Fibroblast of villous mesenchyme (primary cell): Measurements from ENCODE around the gene SPART. TPM values are rescaled to one million over a fixed set of nuclear protein-coding genes. Genes with fewer than 3 reads are reported as not detected.
"Not testable (repeated sequence)": the region's sequence is repeated elsewhere in the genome, so short reads cannot be mapped to it uniquely, and the experiment has no call there.

ENCODE experiments used
- DNase-seq: peaks from one replicate; pipeline ENCODE4 v3.0.0-alpha.2; 2010; ENCODE audit warnings: low read depth
- H3K4me3 ChIP-seq: 2 replicates; pipeline ENCODE4 v1.5.1; 2011; ENCODE audit warnings: low read depth, mild to moderate bottlenecking, low read length
- total RNA-seq: library from RNA; depleted of rRNA; stranded (reverse); fragments of >200 nt; gene quantifications from 2 replicates; pipeline ENCODE4 v1.2.3, GENCODE V29; 2012
- TF ChIP-seq, protein P1 (sequence below): IDR thresholded peaks from 2 replicates; pipeline ENCODE4 v1.5.1; 2012; ENCODE audit warnings: low read depth, mild to moderate bottlenecking, low read length; ENCODE audit not compliant: insufficient read depth

The SPART gene
- total RNA-seq, 1 donor, result 106 TPM

DNA sequence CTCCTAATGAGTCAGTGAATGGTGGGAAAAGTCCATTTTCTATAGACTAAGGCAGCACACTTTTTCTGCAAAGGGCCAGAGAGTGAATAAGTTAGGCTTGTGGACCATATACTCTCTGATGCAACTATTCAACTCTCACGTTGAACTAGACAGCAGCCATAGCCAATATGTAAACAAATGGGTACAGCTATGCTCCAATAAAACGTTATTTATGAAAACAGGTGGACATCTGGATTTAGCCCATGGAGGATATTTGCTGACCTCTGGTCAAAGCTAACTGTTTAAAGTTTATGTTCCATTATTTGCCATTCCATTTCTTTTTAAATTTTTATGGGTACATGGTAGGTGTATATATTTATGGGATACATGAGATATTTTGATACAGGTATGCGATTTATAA, 43.9 kb downstream of the SPART start:
- H3K4me3 ChIP-seq, result no peak overlapping the region
- TF ChIP-seq, protein P1, sequence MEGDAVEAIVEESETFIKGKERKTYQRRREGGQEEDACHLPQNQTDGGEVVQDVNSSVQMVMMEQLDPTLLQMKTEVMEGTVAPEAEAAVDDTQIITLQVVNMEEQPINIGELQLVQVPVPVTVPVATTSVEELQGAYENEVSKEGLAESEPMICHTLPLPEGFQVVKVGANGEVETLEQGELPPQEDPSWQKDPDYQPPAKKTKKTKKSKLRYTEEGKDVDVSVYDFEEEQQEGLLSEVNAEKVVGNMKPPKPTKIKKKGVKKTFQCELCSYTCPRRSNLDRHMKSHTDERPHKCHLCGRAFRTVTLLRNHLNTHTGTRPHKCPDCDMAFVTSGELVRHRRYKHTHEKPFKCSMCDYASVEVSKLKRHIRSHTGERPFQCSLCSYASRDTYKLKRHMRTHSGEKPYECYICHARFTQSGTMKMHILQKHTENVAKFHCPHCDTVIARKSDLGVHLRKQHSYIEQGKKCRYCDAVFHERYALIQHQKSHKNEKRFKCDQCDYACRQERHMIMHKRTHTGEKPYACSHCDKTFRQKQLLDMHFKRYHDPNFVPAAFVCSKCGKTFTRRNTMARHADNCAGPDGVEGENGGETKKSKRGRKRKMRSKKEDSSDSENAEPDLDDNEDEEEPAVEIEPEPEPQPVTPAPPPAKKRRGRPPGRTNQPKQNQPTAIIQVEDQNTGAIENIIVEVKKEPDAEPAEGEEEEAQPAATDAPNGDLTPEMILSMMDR, result no peak
- DNase-seq, result no peak

DNA sequence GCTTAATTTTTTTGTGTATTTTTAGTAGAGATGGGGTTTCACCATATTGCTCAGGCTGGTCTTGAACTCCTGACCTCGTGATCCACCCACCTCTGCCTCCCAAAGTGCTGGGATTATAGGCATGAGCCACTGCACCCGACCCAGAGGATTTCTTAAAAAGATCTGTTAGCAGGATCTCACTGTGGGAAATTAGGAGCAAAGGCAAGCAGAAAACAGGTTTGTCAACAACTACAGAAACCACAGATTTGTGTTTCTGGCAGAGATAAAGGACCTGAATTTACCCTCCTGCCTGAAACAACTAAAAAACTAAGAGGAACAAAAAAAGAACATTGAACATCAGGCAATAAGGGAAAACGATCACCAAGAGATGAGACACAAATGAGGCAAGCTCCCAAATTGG, 46.7 kb downstream of the SPART start:
- not testable (repeated sequence) for DNase-seq, H3K4me3 ChIP-seq

DNA sequence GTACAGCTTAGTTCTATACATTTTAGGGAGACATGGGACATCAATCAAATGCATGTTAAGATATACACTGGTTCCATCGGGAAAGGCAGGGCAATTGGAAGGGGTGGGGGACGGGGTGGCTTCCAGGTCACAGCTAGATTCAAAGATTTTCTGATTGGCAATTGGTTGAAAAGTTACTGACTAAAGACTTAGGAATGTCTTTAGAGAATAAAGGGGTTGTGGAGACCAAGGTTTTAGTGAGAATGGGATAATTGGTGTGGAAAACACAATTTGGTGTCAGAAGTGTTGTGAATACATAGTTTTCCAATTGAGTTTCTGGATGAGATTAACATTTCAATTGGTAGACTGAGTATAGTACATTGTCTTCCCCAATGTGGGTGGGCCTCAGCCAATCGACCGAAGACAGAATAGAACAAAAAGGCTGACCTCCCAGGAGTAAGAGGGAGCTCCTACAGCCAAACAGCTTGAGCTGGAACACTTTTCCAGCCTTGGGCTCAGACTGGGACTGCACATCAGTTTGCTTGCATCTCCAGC, 47.6 kb downstream of the SPART start:
- no peak overlapping the region for H3K4me3 ChIP-seq
- TF ChIP-seq, protein P1, result no peak
- DNase-seq, result no peak

DNA sequence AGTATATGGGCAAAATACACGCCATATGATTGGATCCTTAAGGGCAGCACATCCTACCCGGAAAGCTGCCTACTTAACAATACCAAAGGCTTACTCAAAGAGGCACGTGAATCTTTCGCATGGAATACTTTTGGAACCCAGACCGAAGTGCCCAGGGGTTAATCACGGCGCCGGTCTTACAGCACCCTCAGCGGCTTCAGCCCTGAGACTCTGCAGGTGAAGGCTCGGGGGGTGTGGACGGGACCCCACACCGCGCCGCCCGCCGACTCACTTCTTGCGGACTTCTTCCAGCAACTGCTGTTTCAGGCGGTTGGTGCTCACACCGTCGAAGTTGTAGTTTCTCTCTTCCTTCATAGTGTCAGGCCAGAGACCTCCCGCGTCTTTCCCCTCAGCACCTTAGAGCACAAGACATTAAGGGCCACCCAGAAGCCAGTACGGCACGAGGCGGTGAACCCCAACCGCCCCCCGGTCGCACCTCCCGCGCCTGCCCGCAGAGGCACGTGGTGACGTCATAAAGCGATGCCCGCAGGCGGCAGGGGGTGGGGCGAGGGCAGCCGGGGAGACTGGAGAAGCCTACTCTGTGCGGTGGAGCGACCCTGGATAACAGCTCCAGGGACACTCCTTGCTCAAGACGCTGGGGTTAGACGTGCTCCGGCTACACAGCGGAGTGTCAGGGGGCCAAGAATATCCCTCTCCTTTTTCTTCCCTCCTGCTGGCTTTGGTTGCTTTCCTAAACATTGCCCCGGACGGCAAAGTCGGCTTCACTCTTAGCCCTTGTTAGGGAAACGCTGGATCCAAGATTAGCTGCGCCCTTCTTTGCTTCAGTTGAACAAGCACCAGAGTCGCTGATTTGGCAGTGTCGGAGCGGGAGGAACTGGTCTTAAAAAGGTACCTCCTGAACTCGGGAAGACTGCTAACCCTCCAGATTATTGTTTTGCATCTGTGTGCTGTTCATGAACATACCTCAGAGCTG, 48.5 kb downstream of the SPART start, which contains the start of gene CCDC169:
CCDC169 (minus strand) TSS at position 449 of the 973 bp plus-strand sequence; CDS start at position 354, 95 bp downstream.
- H3K4me3 ChIP-seq, result peak within 1 kb of the TSS; percentile 73
- DNase-seq, result peak; percentile 67
- TF ChIP-seq, protein P1, result no peak

DNA sequence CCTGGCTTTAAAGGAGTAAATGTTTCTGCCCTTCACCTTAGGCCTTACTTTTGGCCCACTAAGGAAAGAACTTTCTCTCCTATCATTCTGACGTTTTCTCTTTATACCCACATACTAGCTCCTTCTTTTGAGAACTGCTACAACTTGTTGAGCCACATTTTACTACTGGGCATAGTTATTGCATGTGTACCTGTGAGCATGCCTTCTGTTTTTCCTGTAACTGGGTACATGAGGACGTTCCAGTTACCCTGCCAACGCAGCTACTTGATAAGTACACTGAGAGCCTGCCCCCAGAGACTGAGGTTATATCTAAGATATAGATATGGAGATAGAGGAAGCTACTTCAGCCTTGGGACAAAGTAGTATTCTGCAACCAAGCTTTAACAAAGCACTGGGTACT, 52.1 kb downstream of the SPART start:
- no peak for DNase-seq
- TF ChIP-seq, protein P1, result no peak
- H3K4me3 ChIP-seq, result no peak overlapping the region

DNA sequence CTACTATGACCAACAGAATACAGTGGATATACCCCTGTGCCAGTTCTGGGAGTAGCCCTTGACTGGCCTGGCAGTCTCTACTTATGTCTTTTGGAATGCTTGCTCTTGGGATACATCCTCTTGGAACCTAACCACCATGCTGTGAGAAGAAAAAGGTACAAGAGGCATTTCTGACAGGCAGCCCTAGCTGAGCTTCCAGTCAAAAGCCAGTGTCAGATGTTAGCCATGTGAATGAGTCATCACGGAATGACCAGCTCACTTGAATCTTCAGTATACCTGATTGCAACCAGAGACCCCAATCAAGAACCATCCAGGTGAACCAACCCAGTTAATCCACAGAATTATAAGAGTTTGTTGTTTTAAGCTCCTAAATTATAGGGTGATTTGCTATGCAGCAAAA, 52.7 kb downstream of the SPART start:
- H3K4me3 ChIP-seq, result no peak overlapping the region
- no peak for DNase-seq
- TF ChIP-seq, protein P1, result no peak

DNA sequence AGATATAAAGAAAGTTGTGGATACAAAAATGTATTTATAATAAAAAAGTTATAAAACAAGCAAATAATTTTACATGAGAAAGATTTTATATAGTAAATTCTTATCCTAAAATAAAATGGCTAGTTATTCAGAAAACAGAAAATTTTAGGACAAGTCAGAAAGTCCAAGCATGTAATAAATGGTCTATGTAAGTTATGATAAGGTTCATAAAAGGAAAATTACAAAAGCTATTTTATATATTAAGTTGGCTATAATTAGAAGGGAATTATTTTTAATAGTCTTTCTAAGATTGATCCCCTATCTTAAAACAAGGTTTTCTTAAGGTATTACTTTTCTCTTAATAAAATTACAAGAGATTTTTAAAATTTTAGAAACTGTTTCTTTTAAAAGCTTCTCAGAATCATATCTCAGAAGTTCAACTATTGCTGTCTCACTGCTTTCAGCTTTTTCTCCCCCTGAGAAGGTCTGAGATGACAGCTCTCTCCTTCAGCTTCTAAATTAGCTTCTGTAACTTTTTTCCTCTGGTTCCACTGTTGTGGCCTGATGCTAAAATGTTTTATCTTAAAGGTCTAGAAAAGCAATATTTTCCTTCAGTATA, 57.3 kb downstream of the SPART start:
- TF ChIP-seq, protein P1, result no peak
- no peak overlapping the region for H3K4me3 ChIP-seq
- DNase-seq, result no peak
